ENCODE results near the gene ATP6V0C. TPM values are rescaled to one million over a fixed set of nuclear protein-coding genes. Genes with fewer than 3 reads are reported as not detected.

Gene ATP6V0C
- 117 and 119 TPM in 2 replicates for total RNA-seq

DNA sequence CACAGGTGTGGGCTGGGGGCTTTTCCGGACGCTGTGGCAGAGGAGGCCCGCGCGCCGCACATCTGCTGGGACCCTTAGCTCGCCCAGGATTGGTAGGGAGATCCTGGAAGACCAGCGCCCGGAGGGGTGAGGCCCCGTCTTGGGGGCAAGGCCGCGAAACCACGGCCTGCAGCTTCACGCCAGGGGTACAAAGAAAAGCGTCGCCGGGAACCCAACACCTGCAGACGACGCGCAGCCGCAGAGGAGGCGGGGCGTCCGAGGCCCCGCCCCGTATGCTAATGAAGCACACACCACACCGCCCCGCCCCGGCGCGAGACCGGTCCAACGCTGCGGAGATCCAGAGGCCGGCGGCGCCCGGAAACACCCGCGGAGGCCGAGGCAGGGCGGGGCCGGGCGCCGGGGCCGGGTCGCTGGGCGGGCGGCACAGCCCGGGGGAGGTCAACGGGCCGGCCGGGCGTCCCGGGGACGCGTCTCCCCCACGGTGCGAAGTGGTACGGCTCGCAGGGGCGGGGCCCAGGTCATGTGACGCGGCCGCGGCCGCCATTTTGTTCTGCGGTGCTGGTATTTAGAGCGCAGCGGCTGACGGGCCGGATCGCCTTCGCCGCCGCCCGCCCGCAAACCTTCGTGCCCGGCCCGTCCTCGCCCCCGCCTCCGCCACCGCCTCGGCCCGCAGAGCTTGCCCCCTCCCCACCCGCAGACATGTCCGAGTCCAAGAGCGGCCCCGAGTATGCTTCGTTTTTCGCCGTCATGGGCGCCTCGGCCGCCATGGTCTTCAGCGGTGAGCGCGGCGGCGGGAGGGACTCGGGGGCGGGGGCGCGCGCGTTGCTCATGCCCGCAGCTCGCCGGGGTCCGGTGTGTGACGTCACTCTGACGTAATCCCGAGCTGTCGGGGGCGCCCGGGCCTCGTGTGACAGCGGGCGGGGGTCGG, at the start of gene ATP6V0C:
Gene ATP6V0C (plus strand): TSS at position 548 of the 928 bp plus-strand sequence. CDS start 152 bp downstream, at position 700.
- Mint-ChIP-seq H3K4me1 (ENCODE audit: low read depth) (peaks cover 38% of the 10 kb centered on the region), H3K27me3 (ENCODE audit: insufficient read depth) (peaks cover 6% of the 10 kb centered on the region)
- peak; percentile 88 for DNase-seq (ENCODE audit: low spot score)

DNA sequence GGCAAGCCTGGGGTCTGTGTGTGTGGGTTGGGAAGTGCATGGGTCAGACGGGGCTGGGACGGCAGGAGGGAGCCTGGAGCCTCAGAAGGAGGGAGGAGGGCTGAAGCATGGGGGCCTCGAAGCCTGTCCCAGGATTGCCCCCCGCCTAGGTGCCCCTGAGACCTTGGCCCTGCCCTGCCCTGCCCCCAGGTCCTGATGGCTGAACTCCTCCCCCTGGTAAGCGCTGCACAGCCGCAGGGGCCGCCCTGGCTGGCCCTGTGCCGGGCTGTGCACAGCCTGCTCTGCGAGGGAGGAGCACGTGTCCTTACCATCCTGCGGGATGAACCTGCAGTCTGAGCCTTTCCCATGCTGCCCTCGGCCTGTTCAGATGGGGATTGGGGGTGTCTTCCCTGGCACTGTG, 49.4 kb upstream of the ATP6V0C start:
- Mint-ChIP-seq H3K9me3 (no peaks in the 10 kb centered on the region), H3K4me3 (no peak overlapping the region), H3K27ac (no peak overlapping the region), H3K4me1 (ENCODE audit: low read depth) (peaks cover 5% of the 10 kb centered on the region), H3K27me3 (ENCODE audit: insufficient read depth) (peaks cover 14% of the 10 kb centered on the region), H3K36me3 (ENCODE audit: low read depth) (peaks cover 1% of the 10 kb centered on the region)
- no peak for DNase-seq (ENCODE audit: low spot score)
- intact Hi-C loops (cut with micrococcal nuclease): no loop called here

More for the DNA sequence above, at the start of gene ATP6V0C:
- Mint-ChIP-seq H3K4me3 (peak within 1 kb of the TSS; percentile 91), H3K9me3 (no peaks in the 10 kb centered on the region), H3K36me3 (ENCODE audit: low read depth) (peaks cover 7% of the 10 kb centered on the region), H3K27ac (peak within 1 kb of the TSS; percentile 93)
- intact Hi-C loops (cut with micrococcal nuclease): loop anchor here (2.0 to 10.0 kb wide), 3 partner anchors 23 to 391 kb away; partner anchors contain the start of gene TBC1D24

DNA sequence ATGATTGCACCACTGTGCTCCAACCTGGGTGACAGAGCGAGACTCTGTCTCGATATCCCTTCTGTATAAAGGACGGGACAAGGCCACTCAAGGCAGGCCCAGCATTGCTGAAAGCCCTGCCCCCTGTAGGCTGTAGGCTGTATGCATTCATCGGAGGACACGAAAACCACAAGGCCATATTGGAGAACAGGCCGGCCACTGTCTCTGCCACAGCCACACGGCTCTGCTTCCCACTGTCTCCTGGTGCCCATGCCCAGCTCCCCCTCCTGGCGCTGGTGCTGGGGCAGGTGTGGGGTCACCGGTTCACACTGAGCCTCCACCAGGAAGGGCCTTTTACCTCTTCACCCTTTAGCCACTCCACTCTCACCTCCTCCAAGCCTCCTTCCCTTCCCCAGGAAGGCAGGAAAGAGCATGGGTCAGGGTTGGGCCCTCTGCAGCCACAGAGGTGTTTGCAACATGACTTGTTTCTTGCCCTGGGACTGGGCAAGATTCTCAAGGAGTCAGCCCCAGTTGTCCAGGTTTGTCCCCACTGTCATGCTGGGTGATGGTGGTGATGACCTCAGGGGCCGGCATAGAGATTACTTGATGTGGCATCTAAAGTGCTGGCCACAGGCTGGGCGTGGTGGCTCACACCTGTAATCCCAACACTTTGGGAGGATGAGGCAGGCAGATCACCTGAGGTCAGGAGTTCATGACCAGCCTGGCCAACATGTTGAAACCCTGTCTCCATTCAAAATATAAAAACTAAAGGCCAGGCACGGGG, 47.9 kb upstream of the ATP6V0C start:
- Mint-ChIP-seq H3K4me3 (no peak overlapping the region), H3K27me3 (ENCODE audit: insufficient read depth) (peaks cover 25% of the 10 kb centered on the region), H3K36me3 (ENCODE audit: low read depth) (no peaks in the 10 kb centered on the region), H3K27ac (no peak overlapping the region), H3K9me3 (no peaks in the 10 kb centered on the region), H3K4me1 (ENCODE audit: low read depth) (no peaks in the 10 kb centered on the region)
- no peak for DNase-seq (ENCODE audit: low spot score)
- intact Hi-C loops (cut with micrococcal nuclease): no loop called here

DNA sequence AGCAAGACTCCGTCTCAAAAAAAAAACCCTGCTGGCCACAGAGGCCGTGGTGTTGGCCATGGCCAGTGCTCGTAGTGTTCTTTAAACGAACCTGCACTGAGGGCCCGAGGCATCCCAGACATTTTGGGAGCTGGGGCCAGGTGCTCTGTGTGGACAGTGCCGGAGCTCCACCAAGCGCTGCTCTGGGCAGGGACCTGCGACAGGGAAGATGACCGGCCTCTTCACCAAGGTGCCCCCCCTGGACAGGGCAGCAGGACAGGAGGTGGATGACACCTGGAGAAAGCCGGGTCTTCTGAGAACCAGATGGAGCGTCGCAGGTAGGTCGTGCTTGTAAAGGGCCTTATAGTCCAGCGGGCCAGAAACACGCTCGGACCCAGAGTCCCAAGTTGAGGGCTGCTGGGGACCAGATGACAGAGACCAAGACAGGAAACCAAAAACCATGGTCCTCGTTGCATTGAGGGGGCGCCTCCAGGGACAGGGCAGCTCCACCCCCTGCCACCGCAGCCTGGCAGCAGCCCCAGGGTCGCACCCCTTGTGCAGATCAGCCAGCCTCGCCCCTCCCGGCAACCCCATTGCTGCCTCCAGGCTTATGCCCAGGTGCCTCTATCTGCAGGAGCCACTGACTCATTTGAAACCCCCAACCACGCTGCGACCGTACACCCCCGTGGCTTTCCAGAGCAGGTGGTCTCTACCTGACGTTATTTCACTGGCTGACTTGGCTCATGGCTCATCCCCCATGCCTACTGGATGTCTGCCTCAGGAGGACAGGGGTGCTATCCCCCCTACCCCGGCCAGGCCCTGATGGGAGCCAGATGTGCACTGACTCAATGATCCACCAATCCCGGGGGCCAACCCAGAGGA, 46.9 kb upstream of the ATP6V0C start:
- intact Hi-C loops (cut with micrococcal nuclease): no loop called here
- DNase-seq (ENCODE audit: low spot score): no peak
- Mint-ChIP-seq H3K27ac (peak overlapping the region; percentile 23), H3K27me3 (ENCODE audit: insufficient read depth) (peaks cover 25% of the 10 kb centered on the region), H3K9me3 (no peaks in the 10 kb centered on the region), H3K4me1 (ENCODE audit: low read depth) (no peaks in the 10 kb centered on the region), H3K36me3 (ENCODE audit: low read depth) (no peaks in the 10 kb centered on the region), H3K4me3 (no peak overlapping the region)

DNA sequence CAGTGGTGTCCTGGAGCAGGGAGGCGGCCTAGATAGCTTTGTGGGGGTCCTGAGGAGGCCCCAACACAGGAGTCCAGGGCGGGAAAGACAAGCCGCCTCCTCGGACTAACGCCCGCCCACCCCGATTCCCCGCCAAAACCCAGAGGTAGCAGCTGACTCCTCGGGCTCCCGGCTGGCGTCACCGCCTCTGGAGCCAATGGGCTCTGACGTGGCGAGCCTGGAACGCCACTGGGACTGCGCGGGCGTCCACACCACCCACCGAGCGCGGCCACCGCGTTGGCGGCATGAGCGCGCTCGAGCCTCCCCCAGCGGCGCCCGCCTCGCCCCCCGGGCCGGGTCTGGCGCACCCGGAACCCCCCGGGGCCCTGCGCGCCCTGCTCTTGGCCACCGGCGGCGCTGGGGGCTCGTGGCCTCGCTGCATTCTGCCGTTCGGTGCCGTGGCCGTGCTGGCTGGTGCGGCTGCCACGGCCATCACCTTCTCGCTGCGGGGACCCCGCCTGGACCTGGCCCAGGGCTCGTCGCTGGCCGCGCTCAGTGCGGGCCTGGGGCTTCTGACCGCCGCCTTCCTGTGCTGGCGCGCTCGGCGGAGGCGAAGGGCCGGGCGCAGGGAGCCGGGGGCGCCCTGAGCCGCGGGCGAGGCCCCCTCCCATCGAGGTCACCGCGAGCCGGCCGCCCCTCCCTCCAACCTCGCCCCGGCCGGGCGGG, 46.1 kb upstream of the ATP6V0C start:
- intact Hi-C loops (cut with micrococcal nuclease): no loop called here
- Mint-ChIP-seq H3K9me3 (no peaks in the 10 kb centered on the region), H3K36me3 (ENCODE audit: low read depth) (no peaks in the 10 kb centered on the region), H3K27me3 (ENCODE audit: insufficient read depth) (peaks cover 25% of the 10 kb centered on the region), H3K27ac (no peak overlapping the region), H3K4me3 (no peak overlapping the region), H3K4me1 (ENCODE audit: low read depth) (no peaks in the 10 kb centered on the region)
- no peak for DNase-seq (ENCODE audit: low spot score)

DNA sequence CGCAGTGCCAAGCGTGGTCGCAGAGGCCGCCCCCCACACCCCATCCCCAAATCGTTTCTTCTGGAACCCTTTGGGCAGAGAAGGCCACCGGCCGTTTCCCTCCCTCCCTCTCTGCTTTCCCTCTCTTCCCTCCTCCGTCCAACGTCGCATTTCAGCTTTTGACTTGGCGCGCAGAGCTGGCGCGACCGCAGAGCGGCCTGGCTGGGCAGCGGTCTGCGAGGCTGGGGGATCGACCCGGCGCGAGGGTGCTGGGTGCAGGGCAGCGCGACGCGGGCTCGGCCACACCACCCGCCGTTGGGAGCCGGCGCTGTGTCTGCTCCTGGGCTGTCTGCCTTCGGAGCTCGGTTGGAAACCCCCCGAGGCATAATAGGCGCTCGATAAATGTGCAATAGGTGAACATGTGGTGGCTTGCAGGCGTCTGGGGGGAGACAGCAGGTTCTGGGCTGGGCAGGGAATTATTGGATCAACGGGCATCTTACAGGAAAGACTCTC, 45.5 kb upstream of the ATP6V0C start:
- no peak for DNase-seq (ENCODE audit: low spot score)
- H3K4me3 Mint-ChIP-seq: no peak overlapping the region
- H3K9me3 Mint-ChIP-seq: no peaks in the 10 kb centered on the region

DNA sequence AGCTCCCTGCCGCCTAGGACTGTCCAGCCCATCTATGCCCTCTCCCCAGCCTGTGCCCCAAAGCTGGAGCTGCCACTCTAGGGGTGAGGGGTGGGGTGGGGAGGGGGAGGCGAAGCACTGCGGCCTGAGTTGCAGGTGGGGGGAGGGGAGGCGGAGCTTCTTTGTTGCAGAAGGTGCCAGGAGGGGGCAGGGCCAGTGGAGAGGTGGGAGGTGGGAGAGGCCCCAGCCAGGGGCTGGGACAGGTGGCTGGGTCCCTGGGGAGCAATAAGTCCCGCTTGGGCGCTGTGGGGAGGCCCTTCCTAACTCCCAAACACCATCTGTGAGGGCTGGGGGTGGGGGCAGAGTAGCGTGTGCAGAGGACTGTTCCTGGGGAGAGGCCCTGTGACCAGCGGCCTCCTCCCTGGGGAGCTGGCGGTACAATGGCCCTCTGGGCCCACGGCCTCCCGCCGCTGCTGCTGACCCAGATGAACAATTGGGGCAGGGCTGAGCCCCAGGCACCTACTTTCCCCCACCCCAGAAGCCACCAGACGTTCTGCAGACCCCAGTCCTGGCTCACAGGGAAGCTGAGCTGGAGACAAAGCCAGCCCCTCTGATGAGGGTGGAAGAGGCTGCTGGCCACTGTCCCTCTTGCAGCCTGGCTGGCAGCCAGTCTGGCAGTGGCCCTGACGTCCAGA, 44.9 kb upstream of the ATP6V0C start:
- no peak for DNase-seq (ENCODE audit: low spot score)
- intact Hi-C loops (cut with micrococcal nuclease): no loop called here
- H3K27me3 Mint-ChIP-seq (ENCODE audit: insufficient read depth): peaks cover 30% of the 10 kb centered on the region
- no peak overlapping the region for H3K27ac Mint-ChIP-seq
- H3K4me3 Mint-ChIP-seq: no peak overlapping the region
- peaks cover 4% of the 10 kb centered on the region for H3K4me1 Mint-ChIP-seq (ENCODE audit: low read depth)
- no peaks in the 10 kb centered on the region for H3K9me3 Mint-ChIP-seq
- no peaks in the 10 kb centered on the region for H3K36me3 Mint-ChIP-seq (ENCODE audit: low read depth)

More for the DNA sequence above, 45.5 kb upstream of the ATP6V0C start:
- intact Hi-C loops (cut with micrococcal nuclease): no loop called here
- H3K27ac Mint-ChIP-seq: no peak overlapping the region
- peaks cover 30% of the 10 kb centered on the region for H3K27me3 Mint-ChIP-seq (ENCODE audit: insufficient read depth)
- H3K36me3 Mint-ChIP-seq (ENCODE audit: low read depth): no peaks in the 10 kb centered on the region
- peaks cover 3% of the 10 kb centered on the region for H3K4me1 Mint-ChIP-seq (ENCODE audit: low read depth)

DNA sequence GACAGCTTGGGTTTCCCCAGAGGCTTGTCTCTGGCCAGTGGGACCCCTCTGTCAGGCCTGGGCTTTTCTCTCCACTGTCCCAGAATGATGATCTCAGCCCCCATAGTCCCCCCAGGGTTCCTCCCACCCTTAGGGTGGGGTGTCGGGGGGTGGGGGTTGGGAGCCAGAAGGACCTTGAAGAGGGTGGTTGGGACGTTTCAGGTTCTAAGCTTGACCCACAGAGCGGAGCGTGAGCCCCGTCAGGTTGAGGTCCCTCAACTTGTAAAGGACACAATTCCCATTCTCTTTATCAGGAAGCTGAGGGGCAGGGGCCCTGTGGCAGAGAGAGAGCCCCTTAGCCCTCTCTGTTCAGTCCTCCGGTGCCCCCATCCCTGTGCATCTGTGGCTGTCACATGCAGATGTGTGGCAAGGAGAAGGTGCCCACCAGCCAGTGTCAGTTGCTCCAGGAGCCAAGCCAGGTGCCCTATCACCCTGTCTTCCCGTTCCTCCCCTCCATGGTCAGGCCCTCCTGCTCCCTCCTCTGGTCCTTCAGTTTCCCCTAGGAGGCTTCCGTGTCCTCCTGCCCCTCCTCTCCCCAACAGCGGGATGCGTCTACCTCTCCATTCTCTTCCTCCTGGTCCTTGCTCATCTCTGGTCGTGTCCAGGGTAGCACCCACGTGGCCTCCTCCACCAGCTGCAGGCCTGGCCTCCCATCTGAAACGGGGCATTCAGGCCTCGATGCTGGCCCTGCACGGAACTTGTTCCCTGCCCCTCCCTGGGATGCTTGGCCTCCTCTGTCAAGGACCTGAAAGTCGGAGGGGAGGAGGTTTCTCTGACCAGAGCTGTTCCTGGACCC, 44.1 kb upstream of the ATP6V0C start:
- H3K4me3 Mint-ChIP-seq: no peak overlapping the region
- peaks cover 30% of the 10 kb centered on the region for H3K27me3 Mint-ChIP-seq (ENCODE audit: insufficient read depth)
- H3K9me3 Mint-ChIP-seq: no peaks in the 10 kb centered on the region
- H3K36me3 Mint-ChIP-seq (ENCODE audit: low read depth): no peaks in the 10 kb centered on the region
- H3K4me1 Mint-ChIP-seq (ENCODE audit: low read depth): peaks cover 4% of the 10 kb centered on the region
- intact Hi-C loops (cut with micrococcal nuclease): no loop called here
- no peak overlapping the region for H3K27ac Mint-ChIP-seq
- no peak for DNase-seq (ENCODE audit: low spot score)

DNA sequence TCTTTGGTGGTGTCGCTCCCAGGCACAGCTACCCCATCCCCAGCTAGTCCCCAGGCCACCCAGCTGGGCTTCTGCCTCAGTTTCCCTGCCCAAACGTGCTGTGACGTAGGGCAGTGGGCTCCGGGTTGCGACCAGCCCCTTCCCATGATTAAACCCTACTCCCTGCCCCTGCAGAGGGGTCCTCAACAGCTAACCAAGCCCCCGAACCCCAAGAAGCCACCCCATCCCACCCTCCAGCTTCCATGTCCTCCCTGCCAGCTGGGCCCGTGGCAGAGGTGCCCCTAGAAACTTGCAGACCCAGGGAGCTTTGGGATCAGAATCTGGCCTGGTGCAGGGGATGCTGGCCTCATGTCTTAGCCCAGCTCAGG, 43.5 kb upstream of the ATP6V0C start:
- Mint-ChIP-seq H3K4me3 (no peak overlapping the region), H3K27me3 (ENCODE audit: insufficient read depth) (peaks cover 29% of the 10 kb centered on the region), H3K36me3 (ENCODE audit: low read depth) (no peaks in the 10 kb centered on the region), H3K4me1 (ENCODE audit: low read depth) (peaks cover 4% of the 10 kb centered on the region), H3K9me3 (no peaks in the 10 kb centered on the region), H3K27ac (no peak overlapping the region)
- DNase-seq (ENCODE audit: low spot score): no peak
- intact Hi-C loops (cut with micrococcal nuclease): no loop called here

DNA sequence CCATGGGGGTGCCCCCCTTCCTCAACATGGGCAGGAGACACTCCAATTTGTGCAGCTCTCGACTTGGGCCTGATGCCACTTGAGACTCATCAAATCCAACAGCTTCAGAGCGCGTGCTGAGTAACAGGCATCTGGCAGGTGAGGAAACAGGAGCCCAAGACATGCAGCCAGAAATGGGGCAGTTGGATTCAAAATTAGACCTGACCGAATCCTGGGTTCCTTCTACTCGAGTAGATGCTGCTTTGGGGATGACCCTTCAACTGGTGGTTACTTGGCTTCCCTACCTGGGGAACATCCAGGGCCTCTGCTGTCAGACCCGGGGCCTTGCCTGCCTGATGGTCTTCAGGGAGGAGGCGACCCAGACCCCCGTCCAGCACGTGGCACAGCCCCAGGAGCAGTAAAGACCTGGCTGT, 43.1 kb upstream of the ATP6V0C start:
- no peak for DNase-seq (ENCODE audit: low spot score)
- Mint-ChIP-seq H3K4me3 (no peak overlapping the region), H3K36me3 (ENCODE audit: low read depth) (no peaks in the 10 kb centered on the region), H3K27me3 (ENCODE audit: insufficient read depth) (peaks cover 28% of the 10 kb centered on the region), H3K27ac (no peak overlapping the region), H3K4me1 (ENCODE audit: low read depth) (peaks cover 4% of the 10 kb centered on the region), H3K9me3 (no peaks in the 10 kb centered on the region)
- intact Hi-C loops (cut with micrococcal nuclease): no loop called here
